B cell (primary cell): ENCODE results near the gene NPTXR. TPM values are rescaled to one million over a fixed set of nuclear protein-coding genes. Genes with fewer than 3 reads are reported as not detected.

Experiments
- ATAC-seq: fragments of 200-7000 bp; cut with Tn5 transposase; one replicate; pipeline ENCODE4 v1.10.0; 2021; ENCODE audit warnings: low read depth, mild to moderate bottlenecking, moderate number of reproducible peaks, moderate library complexity
- CTCF ChIA-PET: fragments of 350-600 bp; sonication (Branson Sonifier 250); formaldehyde crosslinking; loops from one replicate; lab custom pipeline; 2021; ENCODE audit warnings: antibody characterized with exemption, inconsistent platforms; lab: Charles Lee
- POLR2A ChIA-PET: fragments of 350-600 bp; sonication (Branson Sonifier 250); formaldehyde crosslinking; loops from one replicate; lab custom pipeline; 2021; ENCODE audit warnings: antibody characterized with exemption; lab: Charles Lee
- DNase-seq: peaks from one replicate; pipeline ENCODE4 v3.0.0; 2013
- H2AFZ ChIP-seq: 2 replicates; pipeline ENCODE4 v1.6.1; 2012; ENCODE audit warnings: mild to moderate bottlenecking, low read depth, low read length; ENCODE audit not compliant: insufficient read depth, poor library complexity, severe bottlenecking
- H3K27ac ChIP-seq, 2 donors: 1 replicate in 1 of 2; 2 replicates in 1 of 2; pipeline ENCODE4 v1.5.1; 2012 to 2013; ENCODE audit warnings: low read length in 2 of 2, mild to moderate bottlenecking in 2 of 2, moderate library complexity in 1 of 2
- H3K27me3 ChIP-seq, 4 experiments: fragments of 200-600 bp in 1 of 4; sonication (generic) in 1 of 4; replicated peaks in 1 of 4; 1 replicate in 2 of 4; 2 replicates in 2 of 4; pipeline versions ENCODE4 v1.6.1 to v1.7.0; 2013 to 2016; ENCODE audit warnings: low read length in 3 of 4, mild to moderate bottlenecking in 2 of 4, mixed read lengths in 1 of 4, moderate library complexity in 1 of 4; ENCODE audit not compliant: insufficient read depth in 4 of 4, control insufficient read depth in 3 of 4; ENCODE audit errors: control extremely low read depth in 1 of 4
- H3K36me3 ChIP-seq, 2 experiments: replicated peaks in 1 of 2; 1 replicate in 1 of 2; 2 replicates in 1 of 2; pipeline versions ENCODE4 v1.6.1 to v1.7.1; 2013; ENCODE audit warnings: low read length in 1 of 2; ENCODE audit not compliant: insufficient read depth in 2 of 2, control insufficient read depth in 1 of 2; ENCODE audit errors: control extremely low read depth in 1 of 2, extremely low read depth in 1 of 2
- H3K4me1 ChIP-seq, 2 donors: fragments of 200-600 bp in 1 of 2; sonication (generic) in 1 of 2; 1 replicate in 1 of 2; 2 replicates in 1 of 2; pipeline versions ENCODE4 v1.5.1 to v1.6.1; 2013 to 2017; ENCODE audit warnings: low read length in 2 of 2; ENCODE audit not compliant: control insufficient read depth in 2 of 2, insufficient read depth in 2 of 2
- H3K4me2 ChIP-seq: replicated peaks from 2 replicates; pipeline ENCODE3; 2012; ENCODE audit warnings: mild to moderate bottlenecking, low read depth, low read length; ENCODE audit not compliant: poor library complexity, severe bottlenecking
- H3K4me3 ChIP-seq, 5 experiments: fragments of 200-600 bp in 1 of 5; sonication (generic) in 1 of 5; 1 replicate in 3 of 5; 2 replicates in 2 of 5; pipeline versions ENCODE4 v1.5.1 to v1.7.0; 2011 to 2016; ENCODE audit warnings: low read length in 4 of 5, mild to moderate bottlenecking in 4 of 5, low read depth in 2 of 5, control low read depth in 1 of 5, moderate library complexity in 1 of 5; ENCODE audit not compliant: insufficient read depth in 1 of 5; ENCODE audit errors: control extremely low read depth in 1 of 5, extremely low read depth in 1 of 5
- H3K79me2 ChIP-seq: fragments of 200-600 bp; sonication (generic); one replicate; pipeline ENCODE4 v1.6.0; 2016; ENCODE audit warnings: low read length; ENCODE audit not compliant: control insufficient read depth, insufficient read depth
- H3K9ac ChIP-seq: fragments of 200-600 bp; sonication (generic); 2 replicates; pipeline ENCODE4 v1.6.1; 2017; ENCODE audit warnings: mild to moderate bottlenecking, low read length, moderate library complexity
- H3K9me3 ChIP-seq, 3 donors: one replicate each; pipeline versions ENCODE4 v1.6.1 to v1.7.1; 2013; ENCODE audit warnings: low read length in 2 of 3; ENCODE audit not compliant: control insufficient read depth in 2 of 3, insufficient read depth in 1 of 3; ENCODE audit errors: control extremely low read depth in 1 of 3
- H4K20me1 ChIP-seq: 2 replicates; pipeline ENCODE4 v1.6.0; 2012; ENCODE audit warnings: mild to moderate bottlenecking, low read length; ENCODE audit not compliant: insufficient read depth, control insufficient read depth, poor library complexity, severe bottlenecking
- H3K27ac Mint-ChIP-seq: one replicate; pipeline ENCODE4 v1.8.0; 2021; ENCODE audit warnings: mixed read lengths
- H3K27me3 Mint-ChIP-seq: one replicate; pipeline ENCODE4 v1.8.0; 2021; ENCODE audit warnings: mixed read lengths
- H3K4me1 Mint-ChIP-seq: one replicate; pipeline ENCODE4 v1.8.0; 2021; ENCODE audit warnings: mixed read lengths
- H3K4me3 Mint-ChIP-seq: one replicate; pipeline ENCODE4 v1.8.0; 2021; ENCODE audit warnings: mixed read lengths
- H3K9me3 Mint-ChIP-seq: one replicate; pipeline ENCODE4 v1.8.0; 2022; ENCODE audit warnings: mixed read lengths; ENCODE audit not compliant: insufficient read depth
- EZH2 ChIP-seq: IDR thresholded peaks from 2 replicates; pipeline ENCODE4 v1.6.1; 2012; ENCODE audit warnings: borderline replicate concordance, low read depth, mild to moderate bottlenecking, moderate library complexity, low read length; ENCODE audit not compliant: insufficient read depth, poor library complexity, severe bottlenecking
- WGBS: methylation state at CpG from one replicate; pipeline ENCODE4 v1.1.5; 2013; ENCODE audit warnings: missing lambda C conversion rate; ENCODE audit not compliant: insufficient coverage; 5-methylcytosine and 5-hydroxymethylcytosine counted together
- intact Hi-C: fragments of 100-400 bp; cut with micrococcal nuclease; formaldehyde crosslinking; loops from one replicate; pipeline ENCODE4 v1.10.0; 2022
- polyA plus RNA-seq: library from polyadenylated mRNA; depleted of rRNA; stranded (reverse); fragments of >200 nt; gene quantifications from 2 replicates; pipeline ENCODE4 v1.2.3, GENCODE V29; 2012
- total RNA-seq, 2 donors: library from RNA; stranded (reverse); fragments of 120-200 nt in 1 of 2; gene quantifications; 1 replicate in 1 of 2; 2 replicates in 1 of 2; pipeline versions ENCODE4 v1.2.3 to v1.2.4, GENCODE V29; 2013 to 2022
- TF ChIP-seq, protein P1 (sequence below): fragments of 200-600 bp; IDR thresholded peaks from one replicate; pipeline ENCODE4 v1.8.0; 2022; ENCODE audit warnings: antibody characterized with exemption, mild to moderate bottlenecking

The NPTXR gene
- total and polyA plus RNA-seq, 2 donors (not counting 1 experiment from before 2014, with no cell fraction given) = 0.16 to 0.71 TPM

DNA sequence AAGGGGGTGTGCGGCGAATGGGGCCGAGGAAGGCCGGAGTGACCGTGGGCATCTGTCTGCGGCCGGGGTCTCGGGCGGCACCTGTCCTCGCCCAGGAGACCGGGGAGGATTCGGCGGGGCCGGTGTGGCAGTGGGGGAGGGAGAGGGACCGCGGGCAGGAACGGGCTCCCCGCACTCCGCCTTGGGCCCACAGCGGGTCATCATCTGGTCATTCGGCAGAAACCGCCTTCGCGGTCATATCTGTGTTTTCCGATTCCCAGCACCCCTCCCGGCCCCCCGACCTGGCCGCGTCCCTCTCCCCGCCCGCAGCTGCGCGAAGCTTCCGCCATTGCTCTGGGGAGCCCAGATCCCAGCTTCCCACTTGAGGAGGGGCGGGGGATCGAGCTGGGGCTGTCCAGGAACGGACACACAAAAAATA is 29.0 kb upstream of the NPTXR start:
- H3K4me1 ChIP-seq = peaks cover 31 to 49% of the 10 kb centered on the region in 2 donors
- Mint-ChIP-seq H3K9me3 (no peaks in the 10 kb centered on the region), H3K4me3 (peak overlapping the region; percentile 91), H3K27me3 (peaks cover 20% of the 10 kb centered on the region), H3K4me1 (peaks cover 49% of the 10 kb centered on the region), H3K27ac (peak overlapping the region; percentile 85)
- peaks cover 14% of the 10 kb centered on the region for H3K79me2 ChIP-seq
- peaks cover 0 to 14% of the 10 kb centered on the region in 2 experiments for H3K36me3 ChIP-seq
- POLR2A ChIA-PET = interaction anchor here (1.7 kb wide), 1 partner anchor 446 kb away, joined by 7 read pairs; the partner anchor contains the start of gene RPL3
- H3K4me3 ChIP-seq = peak overlapping the region; percentile 65 to 93 (median 75)
- peaks cover 0 to 24% (median 8%) of the 10 kb centered on the region in 4 experiments for H3K27me3 ChIP-seq
- H2AFZ ChIP-seq = peak overlapping the region; percentile 91
- ATAC-seq (no peak), DNase-seq (peak; percentile 51)
- CTCF ChIA-PET = interaction anchor here (1.5 to 1.8 kb wide), 3 partner anchors 104 to 130 kb away, joined by 3 to 10 read pairs (median 4); partner anchors contain the start of gene APOBEC3B
- peak overlapping the region; percentile 87 for H3K9ac ChIP-seq
- peak overlapping the region; percentile 98 for H3K4me2 ChIP-seq
- H3K27ac ChIP-seq = peak overlapping the region in 1 of 2 donors; percentile 49
- intact Hi-C loops = loop anchor here (1.0 to 10.0 kb wide), 8 partner anchors 109 to 1304 kb away; partner anchors contain the start of genes APOBEC3B, ATF4, CBX7 and CSNK1E
- 0% methylated on average over 34 of the region's 37 CpGs for WGBS
- H4K20me1 ChIP-seq = peaks cover 31% of the 10 kb centered on the region
- no peaks in the 10 kb centered on the region for H3K9me3 ChIP-seq
- TF ChIP-seq, protein P1, sequence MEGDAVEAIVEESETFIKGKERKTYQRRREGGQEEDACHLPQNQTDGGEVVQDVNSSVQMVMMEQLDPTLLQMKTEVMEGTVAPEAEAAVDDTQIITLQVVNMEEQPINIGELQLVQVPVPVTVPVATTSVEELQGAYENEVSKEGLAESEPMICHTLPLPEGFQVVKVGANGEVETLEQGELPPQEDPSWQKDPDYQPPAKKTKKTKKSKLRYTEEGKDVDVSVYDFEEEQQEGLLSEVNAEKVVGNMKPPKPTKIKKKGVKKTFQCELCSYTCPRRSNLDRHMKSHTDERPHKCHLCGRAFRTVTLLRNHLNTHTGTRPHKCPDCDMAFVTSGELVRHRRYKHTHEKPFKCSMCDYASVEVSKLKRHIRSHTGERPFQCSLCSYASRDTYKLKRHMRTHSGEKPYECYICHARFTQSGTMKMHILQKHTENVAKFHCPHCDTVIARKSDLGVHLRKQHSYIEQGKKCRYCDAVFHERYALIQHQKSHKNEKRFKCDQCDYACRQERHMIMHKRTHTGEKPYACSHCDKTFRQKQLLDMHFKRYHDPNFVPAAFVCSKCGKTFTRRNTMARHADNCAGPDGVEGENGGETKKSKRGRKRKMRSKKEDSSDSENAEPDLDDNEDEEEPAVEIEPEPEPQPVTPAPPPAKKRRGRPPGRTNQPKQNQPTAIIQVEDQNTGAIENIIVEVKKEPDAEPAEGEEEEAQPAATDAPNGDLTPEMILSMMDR = no peak
- TF ChIP-seq EZH2 = no peak
